ENCODE measurements around the gene TRPM3. TPM values are rescaled to one million over a fixed set of nuclear protein-coding genes. Genes with fewer than 3 reads are reported as not detected.

TRPM3 gene
- total RNA-seq, 4 donors from 2014 or later: under 0.01 to 0.26 (median under 0.01) TPM

GRCh38 chr9:70615464-70616138 lies 505.8 kb downstream of the TRPM3 start:
- Histone ChIP-seq H3K4me1 (peaks cover 0 to 14% (median 5%) of the 10 kb centered on the region in 3 donors), H3K4me3 (no peak overlapping the region), H3K9me3 (no peaks in the 10 kb centered on the region), H3K27ac (peak overlapping the region in 1 of 4 donors; percentile 34), H3K36me3 (no peaks in the 10 kb centered on the region), H3K27me3 (no peaks in the 10 kb centered on the region)
- DNase-seq: no peak
- intact Hi-C loops (cut with DNase I): no loop called here
- 61 to 67% methylated on average over 4 of the region's 4 CpGs for WGBS, 2 donors
- TF ChIP-seq CTCF (IDR thresholded peaks at IDR 0.05): no peak
- no peak for TF ChIP-seq POLR2A (IDR thresholded peaks at IDR 0.05)

GRCh38 chr9:70614786-70615463 lies 506.5 kb downstream of the TRPM3 start:
- DNase-seq: no peak

GRCh38 chr9:70613024-70613768 lies 508.2 kb downstream of the TRPM3 start:
- WGBS, 2 donors: 54 to 56% methylated on average over 4 of the region's 4 CpGs
- no peak for DNase-seq
- Histone ChIP-seq H3K27ac (peak overlapping the region in 1 of 4 donors; percentile 4), H3K27me3 (no peaks in the 10 kb centered on the region), H3K4me1 (peaks cover 0 to 14% (median 5%) of the 10 kb centered on the region in 3 donors), H3K36me3 (no peaks in the 10 kb centered on the region), H3K9me3 (no peaks in the 10 kb centered on the region), H3K4me3 (no peak overlapping the region)
- intact Hi-C loops (cut with DNase I): no loop called here
- TF ChIP-seq POLR2A (IDR thresholded peaks at IDR 0.05) (no peak), CTCF (IDR thresholded peaks at IDR 0.05) (no peak)

More at GRCh38 chr9:70614786-70615463, 506.5 kb downstream of the TRPM3 start:
- H3K4me1 ChIP-seq: peaks cover 0 to 14% (median 5%) of the 10 kb centered on the region in 3 donors
- no peaks in the 10 kb centered on the region for H3K36me3 ChIP-seq
- H3K27me3 ChIP-seq: no peaks in the 10 kb centered on the region
- H3K4me3 ChIP-seq: no peak overlapping the region
- intact Hi-C loops (cut with DNase I): no loop called here
- no peaks in the 10 kb centered on the region for H3K9me3 ChIP-seq
- 45 to 52% methylated on average over 4 of the region's 4 CpGs for WGBS, 2 donors
- TF ChIP-seq POLR2A (IDR thresholded peaks at IDR 0.05) (no peak), CTCF (IDR thresholded peaks at IDR 0.05) (no peak)
- H3K27ac ChIP-seq: peak overlapping the region in 3 of 4 donors; percentile 31 to 36 (median 34)

- Histone ChIP-seq H3K27me3 (no peaks in the 10 kb centered on the region), H3K9me3 (no peaks in the 10 kb centered on the region), H3K4me3 (no peak overlapping the region), H3K36me3 (no peaks in the 10 kb centered on the region), H3K27ac (no peak overlapping the region), H3K4me1 (peaks cover 0 to 11% (median 5%) of the 10 kb centered on the region in 3 donors)
- intact Hi-C loops (cut with DNase I): no loop called here
- TF ChIP-seq POLR2A (IDR thresholded peaks at IDR 0.05): no peak
- no peak for TF ChIP-seq CTCF (IDR thresholded peaks at IDR 0.05)
- WGBS, 2 donors: 85% methylated on average over 5 of the region's 5 CpGs
- no peak for DNase-seq
These were observed 511.2 kb downstream of the TRPM3 start for GRCh38 chr9:70610287-70610644.

All from esophagus squamous epithelium (tissue), 5 donors.